ENCODE measurements around the gene LDHAL6B.

DNA sequence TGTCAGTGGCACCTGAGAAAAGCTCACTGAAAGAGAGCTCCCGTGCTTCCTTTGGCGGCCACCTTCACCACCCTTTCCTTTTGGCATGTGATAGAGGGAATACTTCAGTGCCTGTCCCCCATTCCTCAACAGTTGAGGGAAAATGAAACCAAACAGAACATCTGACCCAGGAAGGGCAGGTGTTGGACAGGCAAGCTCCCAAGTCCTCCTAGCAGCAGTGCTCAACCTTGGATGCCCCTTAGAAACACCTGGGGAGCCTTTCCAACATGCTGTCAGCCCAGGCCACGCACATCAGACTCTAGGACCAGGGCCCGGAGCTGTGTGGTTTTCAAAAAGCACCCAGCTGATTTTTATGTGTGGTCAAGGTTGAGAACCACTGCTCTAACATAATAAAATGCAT lies 22.4 kb downstream of the LDHAL6B start:
- no peak for TF ChIP-seq EZH2 (IDR thresholded peaks at IDR 0.05; ENCODE audit: insufficient read depth, low read length)
- no peak for TF ChIP-seq CTCF (IDR thresholded peaks at IDR 0.05; ENCODE audit: insufficient read depth, low read depth, low read length)
